ENCODE data around the gene OSCP1.

Gene OSCP1

DNA sequence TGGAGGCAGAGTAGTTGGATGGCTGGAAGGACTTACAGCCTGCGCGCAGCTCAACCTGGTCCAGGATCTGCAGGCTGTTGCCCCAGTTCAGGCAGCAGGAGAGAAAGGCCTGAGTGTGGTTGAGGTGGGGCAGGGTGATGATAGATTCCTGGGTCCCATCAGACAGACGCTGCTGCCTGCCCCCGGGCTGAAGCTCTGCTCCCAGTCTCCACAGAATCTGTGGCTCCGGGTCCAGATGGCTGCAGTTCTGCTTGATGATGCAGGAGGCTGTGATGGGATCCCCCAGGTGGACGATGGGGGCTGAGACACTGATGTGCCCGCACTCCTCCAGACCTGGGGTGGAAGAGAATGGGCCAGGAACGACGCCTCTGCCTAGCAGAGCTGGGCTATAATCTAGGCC is 25.1 kb upstream of the OSCP1 start:
- no peak for DNase-seq (ENCODE audit: low spot score)

- no peak for DNase-seq (ENCODE audit: low spot score)
Observed at GRCh38 chr1:36472656-36473055, 22.4 kb upstream of the OSCP1 start.

- DNase-seq (ENCODE audit: low spot score): no peak
Observed at GRCh38 chr1:36471830-36472641, 21.8 kb upstream of the OSCP1 start.

GRCh38 chr1:36469163-36469562 is 18.9 kb upstream of the OSCP1 start:
- DNase-seq (ENCODE audit: low spot score): no peak

- no peak for DNase-seq (ENCODE audit: low spot score)
Observed at GRCh38 chr1:36467700-36468455, 17.6 kb upstream of the OSCP1 start.

DNA sequence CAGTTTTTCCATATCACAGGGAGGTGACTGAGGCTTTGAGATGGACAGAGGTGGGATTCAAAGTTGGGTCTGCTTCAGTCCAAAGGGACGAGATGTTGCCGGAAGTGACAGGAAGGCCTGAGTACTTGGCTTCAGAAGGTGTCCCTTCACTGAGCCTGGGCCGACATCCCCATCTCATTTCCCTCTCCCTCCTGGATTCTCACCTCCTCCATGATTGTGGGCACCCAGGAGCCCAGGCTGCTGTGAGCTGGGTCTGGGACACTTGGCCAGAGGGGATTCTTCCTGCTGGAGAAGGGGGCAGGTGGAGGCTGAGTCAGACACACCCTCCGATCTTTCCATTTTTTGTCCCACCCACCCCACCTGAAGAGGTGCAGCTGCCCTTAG is 16.8 kb upstream of the OSCP1 start:
- DNase-seq (ENCODE audit: low spot score): no peak

- no peak for DNase-seq (ENCODE audit: low spot score)
Observed at GRCh38 chr1:36466370-36467026, 16.2 kb upstream of the OSCP1 start.

DNA sequence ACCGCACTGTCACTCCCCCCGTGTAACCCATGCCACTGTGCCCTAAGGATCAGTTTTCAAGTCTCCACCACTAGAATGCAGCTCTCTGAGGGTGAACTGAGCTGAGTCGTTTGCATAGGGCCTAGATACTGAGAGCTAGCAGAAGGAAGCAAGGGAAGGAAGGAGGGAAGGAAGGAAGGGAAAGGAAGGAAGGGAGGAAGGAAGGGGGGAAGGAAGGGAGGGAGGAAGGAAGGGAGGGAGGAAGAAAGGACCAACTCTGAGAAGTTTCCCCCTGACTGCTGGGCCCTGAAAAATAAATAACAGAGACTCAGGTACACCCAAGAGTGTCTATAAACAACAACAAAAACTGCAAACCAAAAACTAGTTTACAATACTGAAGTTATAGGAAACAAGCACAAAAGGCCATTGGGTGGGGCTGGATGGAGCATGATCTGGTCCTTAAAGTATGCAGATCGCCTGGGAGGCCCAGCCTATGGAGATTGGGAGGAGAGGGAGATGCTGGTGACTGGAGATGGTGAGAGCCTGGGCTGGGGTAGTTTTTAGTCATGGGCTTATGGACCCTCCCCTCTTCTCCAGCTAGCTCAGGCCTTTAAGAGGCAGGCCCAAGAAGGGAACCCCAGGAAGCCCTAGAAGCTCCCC is 15.6 kb upstream of the OSCP1 start:
- DNase-seq (ENCODE audit: low spot score): peak; percentile 79

GRCh38 chr1:36464605-36465393 is 14.5 kb upstream of the OSCP1 start:
- DNase-seq (ENCODE audit: low spot score): peak; percentile 47

DNA sequence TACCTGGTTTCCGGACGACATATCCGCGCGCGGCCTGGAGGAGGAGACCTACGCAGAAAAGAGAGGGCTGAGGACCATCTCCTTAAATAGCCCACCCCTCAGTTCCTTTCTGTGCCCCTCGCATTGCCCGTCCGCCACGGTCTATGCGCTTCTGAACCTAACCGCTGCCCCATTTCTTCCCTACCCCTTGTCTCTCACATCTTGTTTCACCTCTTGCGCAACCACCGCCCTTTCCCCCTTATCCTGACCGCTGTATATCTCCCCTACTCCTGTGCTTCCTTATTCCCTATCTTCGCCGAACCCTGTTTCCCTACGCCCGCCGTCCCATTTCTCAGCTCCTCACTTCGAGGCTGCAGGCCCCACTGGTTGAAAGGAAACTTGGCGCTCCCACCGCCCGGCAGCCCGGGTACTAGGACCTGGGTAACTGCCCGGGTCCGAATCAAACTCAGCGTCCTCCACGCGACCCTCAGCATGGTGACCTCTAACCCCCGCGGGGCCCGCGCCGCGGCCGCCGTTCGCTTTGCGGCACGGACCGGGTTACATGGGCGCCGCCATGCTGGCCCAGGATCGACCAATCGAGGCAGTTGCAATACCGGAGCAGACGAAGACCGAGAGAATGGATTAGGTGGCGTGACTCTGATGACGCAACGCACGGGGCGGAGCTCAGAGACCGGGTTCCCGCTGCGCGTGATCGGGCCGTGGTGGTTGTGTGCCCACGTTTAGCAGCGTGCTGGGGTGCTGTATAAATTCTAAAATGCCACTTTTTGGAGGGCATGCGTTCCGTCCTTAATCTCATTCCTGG is 13.8 kb upstream of the OSCP1 start, which contains the start of gene MRPS15:
Gene MRPS15, minus strand, starts transcription at position 582 of the 802 bp plus-strand sequence. Its CDS starts 109 bp downstream, at position 473.
- peak; percentile 98 for DNase-seq (ENCODE audit: low spot score)

DNA sequence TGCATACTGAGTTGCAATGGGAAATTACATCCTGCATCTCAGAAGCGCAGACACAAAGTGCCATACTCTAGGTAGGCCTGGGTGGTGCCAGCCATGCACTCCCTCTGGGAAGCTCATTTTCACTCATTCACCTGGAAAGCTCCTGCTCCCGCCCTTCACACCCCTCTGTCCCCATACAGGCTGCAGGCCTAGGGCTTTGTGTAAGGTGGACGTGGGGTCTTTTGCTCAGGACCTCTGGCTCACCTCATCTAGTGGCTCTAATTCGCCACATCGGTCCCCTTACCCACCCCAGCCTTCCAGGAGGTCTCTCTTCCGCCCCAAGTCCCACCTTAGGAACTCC is 13.2 kb upstream of the OSCP1 start:
- DNase-seq (ENCODE audit: low spot score): no peak

- DNase-seq (ENCODE audit: low spot score): no peak
Observed at GRCh38 chr1:36458910-36459309, 8.7 kb upstream of the OSCP1 start.

DNA sequence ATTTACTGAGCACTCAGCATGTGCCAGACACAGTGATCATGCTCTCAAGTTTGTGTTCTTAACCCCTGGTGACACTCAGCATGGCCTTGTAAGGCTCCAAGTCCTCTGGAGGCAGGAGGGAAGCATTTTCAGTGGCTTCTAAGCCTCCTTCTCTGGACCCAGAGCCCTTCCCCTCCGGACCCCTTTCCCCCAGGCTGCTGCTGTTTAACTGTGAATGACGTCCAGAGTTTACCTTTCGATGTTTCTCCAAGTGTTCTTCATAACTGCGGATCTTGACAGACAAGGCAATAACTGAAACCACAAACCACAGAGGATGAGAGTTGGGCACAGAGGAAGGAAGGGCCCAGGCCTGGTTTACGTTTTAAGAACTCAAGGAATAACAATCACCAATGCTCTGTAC is 7.4 kb upstream of the OSCP1 start:
- DNase-seq (ENCODE audit: low spot score): no peak

DNA sequence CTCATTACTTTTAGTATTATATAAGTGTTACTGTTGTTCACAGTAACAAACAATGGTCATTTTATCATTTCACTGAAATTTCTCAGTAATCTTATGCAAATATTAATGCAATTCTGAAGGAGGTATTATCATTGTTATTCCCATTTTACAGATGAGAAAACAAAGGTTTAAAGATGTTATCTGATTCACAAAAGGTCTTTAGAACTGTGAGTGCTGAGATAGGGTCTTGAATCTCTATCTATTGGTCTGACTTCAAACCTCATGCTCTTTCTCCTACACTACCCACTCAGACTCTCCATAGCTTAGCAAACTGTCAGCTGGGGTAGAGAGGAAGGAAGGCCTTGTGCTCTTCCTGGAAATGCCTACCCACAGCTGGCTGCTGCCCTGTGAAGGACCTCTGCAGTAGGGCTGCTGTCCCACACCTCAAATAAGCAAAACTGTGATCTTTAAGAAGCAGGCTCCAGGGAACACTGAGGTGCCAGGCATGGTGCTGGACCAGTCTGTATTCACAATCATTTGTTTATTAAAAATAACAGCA is 6.2 kb upstream of the OSCP1 start:
- DNase-seq (ENCODE audit: low spot score): no peak

DNA sequence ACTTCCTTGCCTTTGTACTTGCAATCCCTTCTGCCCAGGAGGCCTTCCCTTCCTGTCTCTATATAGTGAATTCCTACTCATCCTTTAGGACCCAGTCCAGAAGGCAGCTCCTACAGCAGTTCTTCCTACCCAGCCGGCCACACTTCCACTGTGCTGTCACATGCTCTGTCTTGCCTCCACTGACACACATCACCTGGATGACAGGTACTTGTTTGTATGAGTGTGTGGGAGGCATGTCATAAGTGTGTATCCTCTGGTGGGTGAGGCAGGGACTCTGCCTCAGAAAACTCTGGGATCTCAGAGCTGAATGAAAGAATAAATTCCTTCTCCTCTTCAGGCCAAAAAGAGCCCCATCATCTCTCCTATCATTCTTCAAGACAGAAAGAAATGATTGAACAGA is 5.1 kb upstream of the OSCP1 start:
- no peak for DNase-seq (ENCODE audit: low spot score)

DNA sequence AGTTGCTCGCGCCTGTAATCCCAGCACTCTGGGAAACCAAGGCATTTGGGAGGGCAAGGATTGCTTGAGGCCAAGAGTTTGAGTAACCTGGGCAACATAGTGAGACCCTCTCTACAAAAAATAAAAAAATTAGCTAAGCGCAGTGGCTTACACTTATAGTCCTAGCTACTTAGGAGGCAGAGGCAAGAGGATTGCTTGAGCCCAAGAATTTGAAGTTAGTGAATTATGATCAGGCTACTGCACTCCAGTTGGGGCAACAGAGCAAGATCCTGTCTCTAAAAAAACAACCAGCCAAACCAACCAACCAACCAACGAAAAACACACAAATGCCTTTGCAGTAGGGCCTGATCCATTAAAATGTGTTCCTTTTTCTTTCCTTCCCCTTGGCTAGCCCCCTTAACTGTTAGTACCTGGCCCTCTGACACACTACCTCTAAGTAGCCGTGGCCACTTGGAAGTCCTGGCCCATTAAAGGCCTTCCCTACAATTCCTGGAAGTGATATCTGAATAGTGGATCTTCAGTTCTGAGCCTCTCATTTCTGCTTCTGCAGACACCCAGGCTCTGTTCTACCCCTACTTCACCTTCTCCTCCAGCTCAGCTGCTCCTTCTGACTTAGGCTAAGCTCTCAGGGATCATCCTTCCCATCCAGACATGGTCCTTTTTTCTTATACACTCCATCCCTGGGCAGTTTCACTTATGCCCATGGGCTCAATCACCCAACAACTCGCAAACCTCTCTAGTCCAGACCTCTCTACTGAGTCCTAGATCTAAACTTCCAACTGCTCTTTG is 3.5 kb upstream of the OSCP1 start:
- DNase-seq (ENCODE audit: low spot score): no peak

- no peak for DNase-seq (ENCODE audit: low spot score)
Observed at GRCh38 chr1:36453051-36453450, 2.8 kb upstream of the OSCP1 start.

DNA sequence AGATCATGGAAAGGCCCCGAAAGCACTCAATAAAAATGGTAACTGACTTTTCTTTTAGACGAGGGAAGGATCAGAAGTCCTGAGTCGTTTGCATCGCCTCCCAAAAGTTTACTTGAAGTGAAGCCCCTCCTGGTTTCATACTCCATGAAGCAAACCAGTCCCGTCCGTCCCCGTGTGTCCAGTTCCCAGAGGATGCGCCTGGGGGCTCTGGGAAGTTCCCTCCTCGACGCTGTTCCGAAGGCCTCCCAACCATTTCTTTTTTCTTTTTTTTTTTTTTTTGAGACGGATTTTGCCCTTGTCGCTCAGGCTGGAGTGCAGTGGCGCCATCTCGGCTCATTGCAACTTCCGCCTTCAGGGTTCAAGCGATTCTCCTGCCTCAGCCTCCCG is 661 bp upstream of the OSCP1 start:
- no peak for DNase-seq (ENCODE audit: low spot score)

DNA sequence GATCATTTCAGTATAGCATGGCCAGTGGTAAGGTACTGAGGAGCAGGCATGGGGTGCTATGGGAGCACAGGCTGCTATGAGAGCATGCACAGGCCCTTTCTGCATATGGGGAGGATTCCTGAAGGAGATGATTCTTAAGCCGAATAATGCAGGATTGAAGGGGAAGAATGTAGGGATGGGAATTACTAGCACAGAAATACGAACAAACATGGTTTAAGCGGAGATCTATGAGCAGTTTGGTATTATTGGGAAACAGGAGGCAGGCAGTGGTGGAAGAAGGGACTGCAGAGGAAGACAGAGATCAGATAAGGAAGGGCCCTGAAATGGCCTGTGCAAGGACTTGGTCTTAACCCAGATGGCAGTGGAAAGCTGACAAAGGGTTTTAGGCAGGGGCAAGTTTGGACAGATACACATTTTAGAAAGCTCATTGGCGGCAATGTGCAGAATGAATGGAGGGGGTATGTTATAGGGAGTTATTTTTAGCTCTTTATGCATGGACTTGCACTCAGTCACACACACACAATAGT is 1.7 kb downstream of the OSCP1 start:
- DNase-seq (ENCODE audit: low spot score): no peak

DNA sequence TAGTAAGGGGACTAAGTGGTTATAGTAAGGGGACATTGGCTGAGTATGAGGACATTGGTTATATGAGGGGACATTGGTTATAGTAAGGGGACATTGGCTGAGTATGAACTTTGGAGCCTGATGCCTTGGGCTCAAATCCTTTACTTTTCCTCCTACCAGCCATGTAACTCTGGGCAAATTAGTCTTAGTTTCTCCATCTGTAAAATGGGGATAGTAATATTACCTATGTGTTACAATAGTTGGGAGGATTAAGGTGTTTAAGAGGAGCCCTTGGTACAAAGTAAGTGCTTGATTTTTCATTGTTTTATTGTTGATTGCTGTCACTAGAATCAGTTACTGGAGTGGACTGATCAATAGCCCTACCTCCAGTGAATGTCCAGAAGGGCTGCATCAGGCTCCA is 2.8 kb downstream of the OSCP1 start:
- no peak for DNase-seq (ENCODE audit: low spot score)

All from AG20443 (cell line).